Stimulated activated CD8-positive, alpha-beta memory T cell treated with anti-CD3 and anti-CD28 coated beads, Interleukin-7, amount 100 ng/mL, for 1 hour (primary cell): Measurements from ENCODE around the gene CDK5RAP2.
"Not testable (repeated sequence)": the region's sequence is repeated elsewhere in the genome, so short reads cannot be mapped to it uniquely, and the experiment has no call there.

ENCODE experiments used
- DNase-seq, 2 donors: peaks; one replicate each; pipeline ENCODE4 v3.0.0-alpha.2; 2020; ENCODE audit warnings: low read depth in 2 of 2

The CDK5RAP2 gene

GRCh38 chr9:120587328-120587727 is 7.4 kb upstream of the CDK5RAP2 start:
- DNase-seq = no peak

- no peak for DNase-seq
Measured at GRCh38 chr9:120583958-120584369, 4.0 kb upstream of the CDK5RAP2 start.

GRCh38 chr9:120579139-120580050 is 572 bp downstream of the CDK5RAP2 start:
- DNase-seq = no peak

GRCh38 chr9:120574473-120574872 is 5.5 kb downstream of the CDK5RAP2 start:
- DNase-seq = no peak

- DNase-seq = no peak
Measured at GRCh38 chr9:120572472-120572871, 7.5 kb downstream of the CDK5RAP2 start.

- DNase-seq = no peak
Measured at GRCh38 chr9:120571443-120572257, 8.3 kb downstream of the CDK5RAP2 start.

- no peak for DNase-seq
Measured at GRCh38 chr9:120570296-120570695, 9.7 kb downstream of the CDK5RAP2 start.

GRCh38 chr9:120569556-120569955 is 10.4 kb downstream of the CDK5RAP2 start:
- DNase-seq = no peak

- DNase-seq = no peak
Measured at GRCh38 chr9:120568816-120569215, 11.2 kb downstream of the CDK5RAP2 start.

- no peak for DNase-seq
Measured at GRCh38 chr9:120567874-120568273, 12.1 kb downstream of the CDK5RAP2 start.

- no peak for DNase-seq
Measured at GRCh38 chr9:120567081-120567480, 12.9 kb downstream of the CDK5RAP2 start.

- DNase-seq = no peak
Measured at GRCh38 chr9:120564589-120564988, 15.4 kb downstream of the CDK5RAP2 start.

GRCh38 chr9:120562861-120563443 is 17.0 kb downstream of the CDK5RAP2 start:
- no peak for DNase-seq

GRCh38 chr9:120561709-120562108 is 18.3 kb downstream of the CDK5RAP2 start:
- no peak for DNase-seq

- DNase-seq = no peak
Measured at GRCh38 chr9:120559546-120559945, 20.4 kb downstream of the CDK5RAP2 start.

GRCh38 chr9:120558454-120558853 is 21.5 kb downstream of the CDK5RAP2 start:
- DNase-seq = no peak

- DNase-seq = no peak
Measured at GRCh38 chr9:120557205-120557604, 22.8 kb downstream of the CDK5RAP2 start.

GRCh38 chr9:120556775-120557174 is 23.2 kb downstream of the CDK5RAP2 start:
- no peak for DNase-seq

- no peak for DNase-seq
Measured at GRCh38 chr9:120555839-120556238, 24.1 kb downstream of the CDK5RAP2 start.

GRCh38 chr9:120552210-120552704 is 27.7 kb downstream of the CDK5RAP2 start:
- not testable (repeated sequence) for DNase-seq

GRCh38 chr9:120545701-120546550 is 34.0 kb downstream of the CDK5RAP2 start:
- no peak for DNase-seq
